ENCODE measurements around the gene PPFIA4.

Gene PPFIA4

GRCh38 chr1:203081465-203082230 is 55.4 kb downstream of the PPFIA4 start:
- no peak for DNase-seq (ENCODE audit: low read depth in 1 of 2, low spot score in 1 of 2)

DNA sequence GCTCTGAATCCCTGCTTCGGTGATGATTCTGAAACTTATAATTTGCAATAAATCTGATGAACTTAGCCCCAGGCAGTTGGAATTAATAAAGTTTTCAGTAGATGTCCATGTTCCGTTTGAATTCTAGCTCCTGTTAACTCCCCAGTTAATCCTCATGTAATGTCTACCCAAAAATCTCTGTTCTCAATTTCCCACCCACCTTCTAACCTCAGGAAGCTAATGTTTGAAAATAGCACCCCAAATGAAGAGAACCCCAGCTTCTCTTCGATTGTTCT is 55.9 kb downstream of the PPFIA4 start:
- no peak for DNase-seq (ENCODE audit: low read depth in 1 of 2, low spot score in 1 of 2)

DNA sequence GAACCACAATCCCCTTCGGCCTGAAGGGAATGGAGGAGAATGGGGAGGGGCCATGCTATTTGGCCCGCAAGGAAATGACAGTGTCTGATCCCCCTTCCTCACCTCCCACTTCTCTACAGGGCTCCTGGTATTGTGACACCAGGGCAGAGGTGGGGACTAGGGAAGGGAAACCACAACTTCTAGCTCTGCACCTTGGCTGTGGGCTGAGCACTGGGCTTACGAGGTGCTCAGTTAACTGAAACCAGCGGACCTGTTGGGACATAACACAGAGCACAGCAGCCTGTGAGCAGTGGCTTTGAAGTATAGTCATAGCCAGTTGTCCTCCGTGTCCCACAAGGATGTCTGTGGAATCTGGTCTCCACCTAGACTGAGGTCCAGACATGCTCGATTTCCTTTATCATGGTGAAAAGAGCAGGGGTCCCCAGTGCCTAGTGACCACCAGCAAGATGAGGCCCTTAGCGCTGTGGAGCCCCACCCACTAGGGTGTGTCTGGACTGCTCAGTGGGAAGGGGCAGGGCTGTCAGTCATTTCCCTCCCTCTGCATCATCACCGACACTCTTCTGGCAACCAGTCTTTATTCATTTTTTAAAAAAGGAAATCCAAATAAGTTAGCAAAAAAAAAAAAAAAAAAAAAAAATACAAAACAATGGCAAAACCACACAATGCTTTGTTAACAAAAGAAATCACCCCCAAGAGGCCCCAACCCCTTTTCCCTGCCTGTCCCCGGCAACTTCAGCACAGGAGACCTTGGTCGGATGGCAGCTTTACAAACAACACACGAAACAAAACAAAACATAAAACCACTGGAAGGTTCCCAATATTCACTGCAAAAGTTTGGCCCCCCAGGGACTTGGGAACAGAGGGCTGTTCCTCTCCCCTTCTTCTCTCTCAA is 56.5 kb downstream of the PPFIA4 start:
- no peak for DNase-seq (ENCODE audit: low read depth in 1 of 2, low spot score in 1 of 2)

GRCh38 chr1:203083463-203083921 is 57.2 kb downstream of the PPFIA4 start:
- no peak for DNase-seq (ENCODE audit: low read depth in 1 of 2, low spot score in 1 of 2)

- no peak for DNase-seq (ENCODE audit: low read depth in 1 of 2, low spot score in 1 of 2)
Observed at GRCh38 chr1:203084588-203085527, 58.6 kb downstream of the PPFIA4 start.

- no peak for DNase-seq (ENCODE audit: low read depth in 1 of 2, low spot score in 1 of 2)
Observed at GRCh38 chr1:203085528-203086406, 59.5 kb downstream of the PPFIA4 start, which contains the start of gene MYOG. TSS of gene MYOG (minus strand) at chr1:203086012. CDS start at chr1:203085961, 51 bp downstream.

DNA sequence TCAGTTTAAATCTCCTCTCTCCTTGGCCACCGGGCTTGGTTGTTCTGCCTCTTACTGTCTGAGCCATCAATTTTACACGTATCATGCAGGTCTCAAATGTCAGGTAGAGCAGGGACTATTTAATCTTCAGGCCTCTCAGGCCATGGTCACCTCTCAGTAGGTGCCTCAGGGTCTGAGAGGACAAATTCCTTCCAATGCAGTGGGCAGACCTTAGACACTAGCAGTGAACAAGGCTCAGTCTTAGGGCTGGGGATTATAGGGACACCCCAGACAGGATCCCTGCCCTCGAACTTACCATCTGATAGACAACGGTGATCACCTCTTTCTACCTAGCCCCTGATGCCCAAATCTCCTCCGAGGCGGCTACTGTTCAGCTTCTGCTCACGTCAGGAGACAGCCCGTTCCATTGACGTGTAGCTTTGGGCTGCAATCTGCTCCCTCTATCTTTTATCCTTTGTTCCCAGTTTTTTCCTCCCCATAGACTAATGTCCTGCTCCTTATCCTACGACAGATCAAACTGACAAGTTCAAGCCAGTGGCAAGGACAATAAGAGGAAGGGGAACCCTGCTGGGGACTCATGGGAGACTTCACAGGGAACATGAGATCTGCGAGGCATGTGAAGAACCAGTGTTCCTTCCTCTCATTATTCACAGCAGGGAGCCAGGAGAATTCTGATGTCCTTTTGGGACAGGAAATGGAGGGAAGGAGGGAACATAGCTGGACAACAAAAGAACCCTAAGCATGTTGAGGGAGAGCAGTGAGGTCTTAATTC is 60.9 kb downstream of the PPFIA4 start:
- no peak for DNase-seq (ENCODE audit: low read depth in 1 of 2, low spot score in 1 of 2)

- no peak for DNase-seq (ENCODE audit: low read depth in 1 of 2, low spot score in 1 of 2)
Observed at GRCh38 chr1:203088441-203088840, 62.1 kb downstream of the PPFIA4 start.

DNA sequence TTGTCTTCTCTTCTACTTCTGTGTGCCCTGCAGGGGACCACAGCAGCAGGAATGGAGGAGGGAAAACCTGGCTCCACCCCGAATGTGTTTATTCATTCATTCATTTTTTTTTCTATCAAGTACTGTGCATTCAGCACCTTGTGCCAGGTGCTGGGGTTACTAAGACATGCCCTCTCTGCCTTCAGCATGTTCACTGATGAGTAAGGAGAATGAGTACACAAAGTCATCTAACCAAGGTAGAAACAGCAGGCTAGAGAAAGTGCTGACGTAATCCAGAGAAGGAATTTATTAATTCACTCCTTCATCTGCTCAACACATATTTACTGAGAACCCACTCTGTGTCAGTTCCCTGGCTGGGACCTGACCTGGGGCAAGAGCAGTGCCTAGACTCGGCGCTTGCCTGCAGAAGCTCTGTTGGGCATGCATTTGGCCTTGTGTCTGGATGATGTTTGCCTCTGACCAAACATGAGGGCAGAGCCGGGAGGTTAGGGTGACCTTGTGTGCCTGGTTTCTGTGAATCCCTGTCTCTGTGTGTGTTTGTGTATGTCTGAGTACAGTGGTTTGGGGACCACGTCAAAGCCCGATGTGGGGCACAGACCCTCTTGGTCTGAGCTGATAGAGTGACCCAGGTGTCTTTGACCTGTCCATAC is 62.8 kb downstream of the PPFIA4 start:
- no peak for DNase-seq (ENCODE audit: low read depth in 1 of 2, low spot score in 1 of 2)

GRCh38 chr1:203089651-203090045 is 63.4 kb downstream of the PPFIA4 start:
- DNase-seq (ENCODE audit: low read depth in 1 of 2, low spot score in 1 of 2) = no peak

GRCh38 chr1:203090421-203091198 is 64.3 kb downstream of the PPFIA4 start:
- DNase-seq (ENCODE audit: low read depth in 1 of 2, low spot score in 1 of 2) = no peak

DNA sequence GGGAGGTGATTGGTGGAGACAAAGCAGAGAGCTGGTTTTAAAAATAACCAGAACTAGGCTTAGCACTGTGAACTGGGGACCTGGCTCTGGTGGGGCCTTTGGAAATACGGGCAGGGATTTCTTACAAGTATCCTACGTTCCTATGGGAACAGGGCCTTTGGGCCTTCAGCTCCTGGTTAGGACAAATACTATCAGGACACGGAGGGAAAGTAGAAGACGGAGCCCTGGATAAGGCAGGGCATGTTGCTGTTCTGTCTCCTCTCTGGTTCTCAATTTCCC is 64.8 kb downstream of the PPFIA4 start:
- no peak for DNase-seq (ENCODE audit: low read depth in 1 of 2, low spot score in 1 of 2)

- no peak for DNase-seq (ENCODE audit: low read depth in 1 of 2, low spot score in 1 of 2)
Observed at GRCh38 chr1:203091761-203092330, 65.6 kb downstream of the PPFIA4 start.

DNA sequence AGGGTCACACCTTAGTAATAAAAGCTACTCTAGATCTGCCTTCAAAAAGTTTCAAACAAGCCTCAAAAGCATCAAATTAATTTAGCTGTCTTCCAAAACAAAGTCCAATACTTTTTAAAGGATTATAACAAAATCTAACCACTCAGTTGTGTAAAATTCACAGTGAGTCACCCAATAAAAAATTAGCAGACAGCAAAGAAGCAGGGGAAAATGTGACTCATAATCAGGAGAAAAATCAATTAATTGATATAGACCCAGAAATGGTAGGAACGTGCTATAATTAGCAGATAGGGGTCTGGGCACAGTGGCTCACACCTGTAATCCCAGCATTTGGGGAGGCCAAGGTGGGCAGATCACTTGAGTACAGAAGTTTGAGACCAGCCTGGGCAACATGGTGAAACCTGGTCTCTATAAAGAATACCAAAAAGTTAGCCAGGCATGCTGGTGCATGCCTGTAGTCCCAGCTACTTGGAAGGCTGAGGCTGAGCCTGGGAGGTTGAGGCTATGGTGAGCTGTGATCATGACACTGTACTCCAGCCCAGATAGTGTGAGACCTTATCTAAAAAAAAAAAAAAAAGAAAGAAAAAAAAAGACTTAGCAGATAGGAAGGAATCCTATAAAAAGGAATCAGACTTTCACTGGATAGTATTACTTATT is 67.6 kb downstream of the PPFIA4 start:
- DNase-seq (ENCODE audit: low read depth in 1 of 2, low spot score in 1 of 2) = no peak

DNA sequence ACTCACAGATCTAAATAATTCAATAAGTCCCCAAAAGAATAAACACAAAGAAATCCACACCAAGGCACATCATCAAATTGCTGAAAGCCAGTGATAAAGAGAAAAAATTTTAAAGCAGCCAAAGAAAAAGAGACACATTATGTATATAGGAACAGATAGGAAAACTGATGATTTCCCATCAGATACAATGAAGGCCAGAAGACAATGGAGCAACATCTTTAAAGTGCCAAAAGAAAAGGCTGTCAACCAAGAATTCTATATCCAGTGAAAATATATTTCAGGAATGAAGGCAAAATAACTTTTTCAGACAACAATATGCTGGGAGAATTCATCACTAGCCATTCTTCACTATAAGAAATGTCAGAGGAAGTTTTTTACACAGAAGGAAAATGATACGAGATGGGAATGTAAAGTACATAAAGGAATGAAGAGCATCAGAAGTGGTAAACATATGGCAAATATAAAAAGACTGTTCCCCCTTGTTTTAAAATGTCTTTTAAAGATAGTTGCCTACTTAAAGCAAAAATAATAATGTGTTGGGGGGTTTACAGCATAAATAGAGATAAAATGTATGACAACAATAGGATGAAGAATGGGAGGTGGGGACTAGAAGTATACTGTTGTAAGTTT is 68.9 kb downstream of the PPFIA4 start:
- DNase-seq (ENCODE audit: low read depth in 1 of 2, low spot score in 1 of 2) = no peak

DNA sequence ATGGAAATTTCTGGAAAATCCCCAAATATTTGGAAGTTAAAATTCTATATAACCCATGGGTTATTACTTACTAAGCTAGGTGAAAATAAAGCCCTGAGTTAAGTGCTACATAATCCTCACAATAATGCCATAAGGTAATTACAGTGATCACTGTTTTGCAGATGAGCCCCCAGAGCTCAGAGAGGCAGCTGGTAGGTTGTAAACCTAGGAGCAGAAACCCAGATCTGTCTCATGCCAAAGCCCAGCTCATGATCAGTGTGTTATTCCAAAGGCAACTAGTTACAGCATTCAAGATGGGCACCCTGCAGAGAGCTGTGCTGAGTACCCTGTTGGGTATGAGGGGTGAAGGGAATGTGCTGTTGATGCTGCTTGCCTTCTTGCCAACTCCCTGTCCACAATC is 70.3 kb downstream of the PPFIA4 start:
- DNase-seq (ENCODE audit: low read depth in 1 of 2, low spot score in 1 of 2) = no peak

DNA sequence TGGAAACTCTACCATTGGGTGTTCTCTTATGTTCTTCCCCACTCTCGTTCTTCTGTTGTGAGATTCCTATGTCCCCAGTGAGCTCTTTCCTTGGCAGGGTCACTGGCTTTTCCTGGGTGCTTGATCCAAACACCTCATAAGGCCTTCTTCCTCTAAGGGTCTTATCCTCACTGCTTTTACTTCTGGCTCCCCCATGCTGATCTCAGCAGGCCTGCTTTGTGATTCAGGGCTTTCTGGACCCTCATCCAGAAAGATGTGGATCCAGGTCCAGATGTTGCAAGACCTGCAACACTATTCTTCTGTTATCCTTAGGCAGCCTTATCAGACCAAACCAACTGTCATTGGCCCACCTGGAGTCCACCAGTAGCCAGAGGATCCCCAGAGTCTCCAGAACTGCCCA is 70.7 kb downstream of the PPFIA4 start:
- no peak for DNase-seq (ENCODE audit: low read depth in 1 of 2, low spot score in 1 of 2)

All from activated T-helper 1 cell treated with anti-CD3 and anti-CD28 coated beads, Interleukin-2, amount 50 U/mL, for 16 hours (primary cell).